A549 (cell line): ENCODE data around the gene PPP4R4. TPM values are rescaled to one million over a fixed set of nuclear protein-coding genes. Genes with fewer than 3 reads are reported as not detected.

Source experiments
- ATAC-seq, 2 experiments: fragments of 200-7000 bp in 1 of 2; fragments of >200 bp in 1 of 2; cut with Nextera tagmentation in 1 of 2; cut with Tn5 transposase in 1 of 2; 3 replicates each; pipeline versions ENCODE4 v1.8.0 to v1.9.1; 2018 to 2020; ENCODE audit warnings: mild to moderate bottlenecking in 1 of 2, moderate library complexity in 1 of 2
- CTCF ChIA-PET: fragments of 300-600 bp; sonication (Branson Sonifier 250); formaldehyde crosslinking; extraction: SDS; loops from one replicate; lab custom pipeline; 2021; ENCODE audit warnings: antibody characterized with exemption, inconsistent platforms; lab: Yijun Ruan, JAX
- POLR2A ChIA-PET: fragments of 350-600 bp; formaldehyde crosslinking; extraction: SDS; loops from one replicate; lab custom pipeline; 2021; ENCODE audit warnings: antibody characterized with exemption, inconsistent platforms; lab: Yijun Ruan, JAX
- DNase-seq, 2 experiments: peaks; one replicate each; pipeline versions ENCODE4 v3.0.0 to v3.0.0-alpha.2; 2011 to 2016; ENCODE audit warnings: low read depth in 1 of 2, low spot score in 1 of 2
- FAIRE-seq: peaks from 2 replicates; lab custom pipeline; 2011; peaks lifted over from hg19 to GRCh38; lab: Jason Lieb, UNC
- H3K27ac ChIP-seq, 2 experiments: fragments of >200 bp; sonication (Bioruptor Twin); formaldehyde crosslinking; 3 replicates each; pipeline ENCODE4 v1.5.1; 2016 to 2017
- H3K4me1 ChIP-seq: fragments of >200 bp; sonication (Bioruptor Twin); formaldehyde crosslinking; 3 replicates; pipeline ENCODE4 v1.6.1; 2016
- H3K4me2 ChIP-seq: fragments of >200 bp; sonication (Bioruptor Twin); formaldehyde crosslinking; 3 replicates; pipeline ENCODE4 v1.6.1; 2016
- H3K4me3 ChIP-seq: fragments of >200 bp; sonication (Bioruptor Twin); formaldehyde crosslinking; 3 replicates; pipeline ENCODE4 v1.5.1; 2016
- H3K9me3 ChIP-seq: fragments of >200 bp; sonication (Bioruptor Twin); formaldehyde crosslinking; 3 replicates; pipeline ENCODE4 v1.6.1; 2016
- CEBPB ChIP-seq, 2 experiments: fragments of >200 bp in 1 of 2; sonication (Bioruptor Twin) in 1 of 2; formaldehyde crosslinking in 1 of 2; IDR thresholded peaks; 2 replicates each; pipeline ENCODE4 v1.6.1; 2012 to 2016
- EHF ChIP-seq: fragments of 250-450 bp; sonication (Bioruptor Pico); IDR thresholded peaks from 2 replicates; pipeline ENCODE4 v1.5.0; 2020; ENCODE audit warnings: mild to moderate bottlenecking
- GATA3 ChIP-seq: IDR thresholded peaks from 2 replicates; pipeline ENCODE4 v1.6.1; 2012; ENCODE audit warnings: borderline replicate concordance
- HOXB13 ChIP-seq: fragments of 250-450 bp; sonication (Bioruptor Pico); IDR thresholded peaks from 2 replicates; pipeline ENCODE4 v1.5.0; 2020; ENCODE audit warnings: low read depth, mild to moderate bottlenecking, moderate library complexity
- JUNB ChIP-seq: fragments of >200 bp; sonication (Bioruptor Twin); formaldehyde crosslinking; IDR thresholded peaks from 2 replicates; pipeline ENCODE4 v1.6.1; 2016
- NPAS2 ChIP-seq: fragments of 250-450 bp; sonication (Bioruptor Pico); IDR thresholded peaks from 2 replicates; pipeline ENCODE4 v1.8.0; 2022; ENCODE audit warnings: mild to moderate bottlenecking, moderate library complexity, borderline replicate concordance
- NR3C1 ChIP-seq: fragments of >200 bp; sonication (Bioruptor Twin); formaldehyde crosslinking; IDR thresholded peaks from 3 replicates; pipeline ENCODE4 v1.6.1; 2017
- PHF8 ChIP-seq: fragments of 200-600 bp; sonication (generic); IDR thresholded peaks from 2 replicates; pipeline ENCODE4 v1.6.1; 2016; ENCODE audit warnings: low read depth, mild to moderate bottlenecking, antibody characterized with exemption, moderate library complexity, borderline replicate concordance
- POLR2A ChIP-seq: IDR thresholded peaks from 2 replicates; pipeline ENCODE4 v1.6.1; 2012; ENCODE audit warnings: mild to moderate bottlenecking, low read length
- POLR2AphosphoS2 ChIP-seq: conservative IDR thresholded peaks from 2 replicates; pipeline ENCODE4 v1.6.1; 2012; ENCODE audit warnings: low read length, improper control_type of control experiment, inconsistent platforms
- RAD21 ChIP-seq, 2 experiments: fragments of >200 bp in 1 of 2; sonication (Bioruptor Twin) in 1 of 2; formaldehyde crosslinking in 1 of 2; IDR thresholded peaks in 1 of 2; conservative IDR thresholded peaks in 1 of 2; 2 replicates in 1 of 2; 3 replicates in 1 of 2; pipeline ENCODE4 v1.6.1; 2012 to 2018; ENCODE audit warnings: inconsistent platforms in 1 of 2
- RARB ChIP-seq: fragments of 250-450 bp; sonication (Bioruptor Pico); IDR thresholded peaks from 2 replicates; pipeline ENCODE4 v1.8.0; 2021; ENCODE audit warnings: mild to moderate bottlenecking, moderate library complexity
- RCOR1 ChIP-seq: fragments of 150-350 bp; IDR thresholded peaks from 2 replicates; pipeline ENCODE4 v1.6.1; 2014; ENCODE audit warnings: antibody characterized with exemption, low read length, low read depth
- REST ChIP-seq: fragments of 200-600 bp; sonication (generic); IDR thresholded peaks from 2 replicates; pipeline ENCODE4 v1.6.1; 2016; ENCODE audit warnings: antibody characterized with exemption, mild to moderate bottlenecking, moderate library complexity
- USF2 ChIP-seq: fragments of 450-650 bp; IDR thresholded peaks from 2 replicates; pipeline ENCODE4 v1.6.1; 2014; ENCODE audit warnings: antibody characterized with exemption
- ZC3H11A ChIP-seq: fragments of 450-650 bp; IDR thresholded peaks from 2 replicates; pipeline ENCODE4 v1.6.1; 2014; ENCODE audit warnings: antibody characterized with exemption, mild to moderate bottlenecking
- ZFP36 ChIP-seq: fragments of 450-650 bp; IDR thresholded peaks from 2 replicates; pipeline ENCODE4 v1.6.1; 2014; ENCODE audit warnings: borderline replicate concordance; ENCODE audit not compliant: partially characterized antibody
- WGBS: methylation state at CpG from one replicate; pipeline ENCODE4 v1.1.6; 2017; ENCODE audit errors: missing lambda C conversion rate; 5-methylcytosine and 5-hydroxymethylcytosine counted together
- polyA minus RNA-seq: library from RNA; depleted of rRNA, polyadenylated mRNA; stranded (reverse); fragments of >200 nt; gene quantifications from 2 replicates; pipeline ENCODE4 v1.2.3, GENCODE V29; 2011; rRNA and poly(A)+ RNA removed
- polyA plus RNA-seq, 4 experiments: library from polyadenylated mRNA; depleted of rRNA in 3 of 4; stranded (reverse); fragments of >200 nt; fragmentation: RNase III in 1 of 4; extraction: RNeasy Plus Mini Kit Qiagen cat#74134 plus additional on column Dnase treatment in 1 of 4; gene quantifications; 2 replicates in 3 of 4; 3 replicates in 1 of 4; pipeline ENCODE4 v1.2.3, GENCODE V29; 2011 to 2017

PPP4R4 gene
- 0.21 and 0.25 TPM in 2 replicates for polyA plus RNA-seq (2011; rRNA removed)
- 0.01 and 0.05 TPM in 2 replicates for polyA plus RNA-seq (2012; cell fraction: cytosol; rRNA removed)
- not detected in 2 replicates for polyA plus RNA-seq (2012; cell fraction: nucleus; rRNA removed)
- polyA plus RNA-seq (2017; fragmentation: RNase III; extraction: RNeasy Plus Mini Kit Qiagen cat#74134 plus additional on column Dnase treatment), result 0.08 to 0.21 TPM (median 0.12 TPM) in 3 replicates
- not detected in 2 replicates for polyA minus RNA-seq

- H3K27ac ChIP-seq, result peak within 1 kb of the TSS; percentile 46 to 85; a peak in 5 of 6 replicates
- POLR2A ChIA-PET, result no interaction called here
- CTCF ChIA-PET, result interaction anchor here (1.3 kb wide), 1 partner anchor 42 kb away, joined by 3 read pairs; no protein-coding TSS in a partner anchor
- H3K4me3 ChIP-seq, result peak within 1 kb of the TSS; percentile 70
- FAIRE-seq (no peak), DNase-seq (peak; percentile 32 to 76), ATAC-seq (peak; percentile 83 to 85)
- 3% methylated on average over 7 of the region's 84 CpGs for WGBS
- H3K4me1 ChIP-seq, result peaks cover 10% of the 10 kb centered on the region; the same call in 2 of the 3 replicates
- TF ChIP-seq PHF8 (peak; percentile 27; the same call in 1 of the 2 replicates), RCOR1 (no peak)
- peak within 1 kb of the TSS; percentile 99 for H3K4me2 ChIP-seq
- H3K9me3 ChIP-seq, result peaks cover 5% of the 10 kb centered on the region; the same call in 1 of the 3 replicates
Observed at GRCh38 chr14:94173885-94174603, at the start of gene PPP4R4. TSS of gene PPP4R4 (plus strand) at chr14:94174322. CDS start at chr14:94174466, 144 bp downstream.

GRCh38 chr14:94124582-94125377, 49.3 kb upstream of the PPP4R4 start:
- ChIA-PET CTCF (interaction anchor here (0.5 to 1.9 kb wide), 5 partner anchors 8 to 835 kb away, joined by 3 to 5 read pairs (median 4); no protein-coding TSS in a partner anchor), POLR2A (no interaction called here)
- 70% methylated on average over 9 of the region's 9 CpGs for WGBS
- Histone ChIP-seq H3K27ac (no peak overlapping the region), H3K4me3 (no peak overlapping the region), H3K4me2 (no peak overlapping the region), H3K4me1 (no peaks in the 10 kb centered on the region), H3K9me3 (0 out of 3 replicates have a peak, but pooled peaks cover 3% of the 10 kb centered on the region)
- no peak for DNase-seq
- TF ChIP-seq GATA3 (no peak), NPAS2 (CRISPR knock-in tag) (no peak), ZFP36 (no peak), RAD21 (conservative IDR thresholded peaks at IDR 0.05 in 1 of 2, IDR thresholded peaks at IDR 0.05 in 1 of 2) (no peak), REST (no peak), USF2 (no peak), NR3C1 (no peak), CEBPB (IDR thresholded peaks at IDR 0.05) (no peak), JUNB (no peak), POLR2A (no peak), EHF (CRISPR knock-in tag) (no peak), POLR2AphosphoS2 (no peak), HOXB13 (no peak), ZC3H11A (no peak), RARB (CRISPR knock-in tag) (no peak)
- FAIRE-seq, result no peak
- ATAC-seq, result no peak
